Mucosa of stomach (tissue), 1 donor: Measurements from ENCODE around the gene SHF.

Experiments used
- H3K27me3 ChIP-seq: one replicate; pipeline ENCODE4 v1.7.0; 2013; ENCODE audit warnings: mild to moderate bottlenecking, low read length; ENCODE audit not compliant: control insufficient read depth, insufficient read depth
- H3K36me3 ChIP-seq: one replicate; pipeline ENCODE4 v1.7.0; 2013; ENCODE audit warnings: low read length; ENCODE audit not compliant: control insufficient read depth, insufficient read depth
- H3K4me1 ChIP-seq: one replicate; pipeline ENCODE4 v1.7.0; 2013; ENCODE audit warnings: mild to moderate bottlenecking, low read length; ENCODE audit not compliant: control insufficient read depth, insufficient read depth
- H3K4me3 ChIP-seq: one replicate; pipeline ENCODE4 v1.7.0; 2013; ENCODE audit warnings: low read length
- H3K9ac ChIP-seq: one replicate; pipeline ENCODE4 v1.7.0; 2013; ENCODE audit warnings: mild to moderate bottlenecking, low read length, moderate library complexity
- H3K9me3 ChIP-seq: one replicate; pipeline ENCODE4 v1.7.0; 2013; ENCODE audit warnings: mild to moderate bottlenecking, low read length, moderate library complexity; ENCODE audit not compliant: control insufficient read depth
- donor health status: Pancreatic carcinoma.

The SHF gene

DNA sequence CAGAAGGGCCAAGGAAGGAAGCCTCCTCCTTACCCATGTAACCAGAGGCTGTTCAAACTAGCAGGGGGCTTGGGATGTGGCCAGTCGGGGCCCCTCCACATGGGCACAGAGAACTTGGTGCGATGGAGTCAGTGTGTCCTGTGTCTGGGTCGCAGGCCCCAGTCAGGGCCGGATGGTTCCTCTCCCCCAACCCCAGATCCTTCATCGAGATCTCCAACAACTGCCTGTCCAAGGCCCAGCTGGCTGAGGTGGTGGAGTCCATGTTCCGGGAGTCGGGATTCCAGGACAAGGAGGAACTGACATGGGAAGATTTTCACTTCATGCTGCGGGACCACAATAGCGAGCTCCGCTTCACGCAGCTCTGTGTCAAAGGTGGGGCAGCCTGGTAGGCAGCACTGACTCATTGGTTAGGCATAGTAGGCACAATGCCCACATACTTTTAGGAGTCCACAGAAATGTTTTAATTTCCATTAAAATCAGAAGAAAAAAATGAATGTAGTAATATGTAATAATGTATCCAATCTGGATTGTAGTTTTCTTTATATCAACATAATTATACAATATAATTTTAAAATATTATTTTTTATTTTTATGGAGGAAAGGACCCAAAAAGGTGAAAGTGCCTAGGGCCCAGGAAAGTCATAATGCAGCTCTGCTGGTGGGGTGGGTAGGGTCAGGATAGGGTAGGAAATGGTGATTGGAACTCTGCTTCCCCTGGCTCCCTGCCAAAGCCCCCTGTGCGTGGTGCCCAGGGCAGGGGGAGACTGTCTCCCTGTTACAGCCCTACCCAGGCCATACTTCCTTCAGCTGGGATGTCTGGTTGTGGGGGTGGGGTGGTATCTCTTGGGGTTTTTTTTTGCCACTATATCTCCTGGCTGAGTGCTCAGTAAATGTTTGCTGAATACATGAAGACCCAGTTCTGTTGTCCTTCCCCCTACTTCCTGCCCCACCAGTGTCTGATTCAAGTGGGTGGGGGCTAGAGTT lies 39.4 kb downstream of the SHF start:
- no peaks in the 10 kb centered on the region for H3K27me3 ChIP-seq
- H3K4me1 ChIP-seq = peaks cover 11% of the 10 kb centered on the region
- no peaks in the 10 kb centered on the region for H3K36me3 ChIP-seq

DNA sequence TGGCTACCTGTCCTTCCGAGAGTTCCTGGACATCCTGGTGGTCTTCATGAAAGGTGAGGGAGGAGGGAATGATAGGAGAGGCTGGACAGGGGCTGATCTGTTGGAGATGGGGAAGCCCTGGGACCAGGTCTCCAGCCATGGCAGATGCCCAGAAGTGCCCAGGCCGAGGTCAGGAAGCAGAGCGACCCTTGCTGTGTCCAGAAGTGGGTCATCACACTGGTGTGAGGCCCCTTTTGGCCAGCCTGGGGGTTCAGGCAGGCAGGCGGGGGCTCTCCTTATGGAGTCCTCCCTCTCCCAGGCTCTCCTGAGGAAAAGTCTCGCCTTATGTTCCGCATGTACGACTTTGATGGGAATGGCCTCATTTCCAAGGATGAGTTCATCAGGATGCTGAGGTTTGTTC lies 40.2 kb downstream of the SHF start:
- H3K9me3 ChIP-seq = no peaks in the 10 kb centered on the region
- H3K36me3 ChIP-seq = no peaks in the 10 kb centered on the region
- H3K9ac ChIP-seq = no peak overlapping the region
- H3K4me3 ChIP-seq = no peak overlapping the region
- no peaks in the 10 kb centered on the region for H3K27me3 ChIP-seq
- peaks cover 11% of the 10 kb centered on the region for H3K4me1 ChIP-seq

More for the DNA sequence above, 39.4 kb downstream of the SHF start:
- H3K4me3 ChIP-seq = no peak overlapping the region
- H3K9ac ChIP-seq = no peak overlapping the region
- no peaks in the 10 kb centered on the region for H3K9me3 ChIP-seq

DNA sequence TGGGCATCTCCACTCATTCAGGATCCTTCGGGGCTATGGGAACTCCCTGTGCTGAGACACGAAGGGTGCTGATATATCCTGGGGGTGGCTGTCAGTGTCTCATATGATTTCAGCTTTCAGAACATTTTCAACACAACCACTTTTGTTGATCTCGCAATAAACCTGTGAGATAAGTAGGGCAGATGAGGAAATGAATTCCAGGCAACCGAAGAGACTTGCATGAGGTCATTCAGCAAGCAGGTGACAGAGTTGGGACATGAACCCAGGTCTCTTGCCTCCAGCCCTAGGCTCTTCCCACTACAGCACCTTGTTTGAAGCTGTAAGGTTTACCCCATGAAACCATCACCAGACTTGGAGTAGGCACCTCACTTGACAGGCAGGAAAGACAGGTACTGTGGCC lies 41.4 kb downstream of the SHF start:
- H3K9ac ChIP-seq = no peak overlapping the region
- H3K4me3 ChIP-seq = no peak overlapping the region
- peaks cover 11% of the 10 kb centered on the region for H3K4me1 ChIP-seq
- H3K36me3 ChIP-seq = no peaks in the 10 kb centered on the region
- H3K27me3 ChIP-seq = no peaks in the 10 kb centered on the region
- no peaks in the 10 kb centered on the region for H3K9me3 ChIP-seq

DNA sequence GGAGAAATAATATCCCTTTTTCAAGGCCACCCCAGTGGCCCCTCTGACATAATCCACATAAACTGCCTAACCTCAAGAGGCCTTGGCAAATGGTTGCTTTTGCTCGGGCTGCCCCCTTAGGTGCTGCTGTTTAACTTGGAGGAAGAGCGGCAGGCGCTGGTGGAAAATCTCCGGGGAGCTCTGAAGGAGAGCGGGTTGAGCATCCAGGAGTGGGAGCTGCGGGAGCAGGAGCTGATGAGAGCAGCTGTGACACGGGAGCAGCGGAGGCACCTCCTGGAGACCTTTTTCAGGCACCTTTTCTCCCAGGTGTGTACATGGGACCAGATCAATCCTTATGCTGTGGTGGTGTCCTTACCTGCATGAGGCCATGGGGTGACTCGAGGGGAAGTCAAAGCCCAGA lies 43.0 kb downstream of the SHF start:
- Histone ChIP-seq H3K9ac (no peak overlapping the region), H3K27me3 (no peaks in the 10 kb centered on the region), H3K9me3 (no peaks in the 10 kb centered on the region), H3K36me3 (no peaks in the 10 kb centered on the region), H3K4me1 (peaks cover 15% of the 10 kb centered on the region), H3K4me3 (no peak overlapping the region)

DNA sequence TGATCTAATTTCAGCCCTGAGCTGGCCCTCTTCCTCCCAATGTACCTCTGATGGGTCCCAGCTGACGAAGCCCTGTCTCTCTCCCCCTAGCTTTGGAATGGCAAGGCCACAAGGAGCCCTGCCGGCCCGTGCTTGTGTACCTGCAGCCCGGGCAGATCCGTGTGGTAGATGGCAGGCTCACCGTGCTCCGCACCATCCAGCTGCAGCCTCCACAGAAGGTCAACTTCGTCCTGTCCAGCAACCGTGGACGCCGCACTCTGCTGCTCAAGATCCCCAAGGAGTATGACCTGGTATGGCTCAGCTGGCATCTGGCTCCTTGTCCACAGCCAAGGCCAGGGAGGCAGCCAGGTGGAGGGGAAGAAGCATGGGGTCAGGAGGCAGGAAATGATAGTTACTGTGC lies 43.8 kb downstream of the SHF start:
- Histone ChIP-seq H3K27me3 (no peaks in the 10 kb centered on the region), H3K9ac (no peak overlapping the region), H3K9me3 (no peaks in the 10 kb centered on the region), H3K36me3 (no peaks in the 10 kb centered on the region), H3K4me1 (peaks cover 23% of the 10 kb centered on the region), H3K4me3 (no peak overlapping the region)

DNA sequence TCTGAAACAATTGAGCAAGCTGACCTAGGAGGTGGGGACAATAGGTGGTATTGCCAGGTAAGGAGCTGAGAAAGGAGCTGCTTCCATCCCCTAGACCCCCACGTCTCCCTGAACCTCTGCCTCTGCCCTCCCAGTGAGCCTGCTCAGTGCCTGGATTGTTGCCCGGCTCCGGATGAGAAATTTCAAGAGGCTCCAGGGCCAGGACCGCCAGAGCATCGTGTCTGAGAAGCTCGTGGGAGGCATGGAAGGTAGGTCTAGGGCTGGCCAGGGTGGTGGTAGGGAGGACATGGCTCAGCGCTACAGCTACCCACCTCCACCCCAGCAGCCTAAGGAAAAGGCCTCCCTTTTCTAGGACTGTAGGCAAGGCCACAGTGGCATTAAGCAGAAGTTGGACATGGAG lies 44.7 kb downstream of the SHF start:
- Histone ChIP-seq H3K9ac (no peak overlapping the region), H3K27me3 (no peaks in the 10 kb centered on the region), H3K4me3 (no peak overlapping the region), H3K9me3 (no peaks in the 10 kb centered on the region), H3K4me1 (peaks cover 19% of the 10 kb centered on the region), H3K36me3 (no peaks in the 10 kb centered on the region)

DNA sequence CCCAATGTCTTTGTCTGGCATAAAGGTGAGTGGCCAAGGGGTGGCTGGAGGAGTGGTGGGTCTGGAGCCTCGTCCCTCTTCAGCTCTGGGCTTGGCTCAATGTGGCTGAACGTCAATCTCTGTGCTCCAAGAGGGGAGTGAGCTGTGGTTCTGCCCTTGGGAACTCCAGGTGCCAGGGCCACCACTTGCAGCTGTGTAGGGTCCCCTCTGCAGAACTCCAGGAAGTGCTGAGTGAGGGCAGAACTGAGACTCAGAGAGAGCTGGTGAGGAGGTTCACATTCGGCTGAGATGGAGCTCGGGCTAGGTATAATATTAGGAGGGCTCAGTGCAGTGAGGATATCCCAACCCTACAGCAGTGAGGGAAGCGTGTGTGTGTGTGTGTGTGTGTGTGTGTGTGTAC lies 46.4 kb downstream of the SHF start:
- Histone ChIP-seq H3K9me3 (no peaks in the 10 kb centered on the region), H3K9ac (no peak overlapping the region), H3K4me1 (peaks cover 16% of the 10 kb centered on the region), H3K27me3 (peaks cover 3% of the 10 kb centered on the region), H3K36me3 (no peaks in the 10 kb centered on the region), H3K4me3 (no peak overlapping the region)

DNA sequence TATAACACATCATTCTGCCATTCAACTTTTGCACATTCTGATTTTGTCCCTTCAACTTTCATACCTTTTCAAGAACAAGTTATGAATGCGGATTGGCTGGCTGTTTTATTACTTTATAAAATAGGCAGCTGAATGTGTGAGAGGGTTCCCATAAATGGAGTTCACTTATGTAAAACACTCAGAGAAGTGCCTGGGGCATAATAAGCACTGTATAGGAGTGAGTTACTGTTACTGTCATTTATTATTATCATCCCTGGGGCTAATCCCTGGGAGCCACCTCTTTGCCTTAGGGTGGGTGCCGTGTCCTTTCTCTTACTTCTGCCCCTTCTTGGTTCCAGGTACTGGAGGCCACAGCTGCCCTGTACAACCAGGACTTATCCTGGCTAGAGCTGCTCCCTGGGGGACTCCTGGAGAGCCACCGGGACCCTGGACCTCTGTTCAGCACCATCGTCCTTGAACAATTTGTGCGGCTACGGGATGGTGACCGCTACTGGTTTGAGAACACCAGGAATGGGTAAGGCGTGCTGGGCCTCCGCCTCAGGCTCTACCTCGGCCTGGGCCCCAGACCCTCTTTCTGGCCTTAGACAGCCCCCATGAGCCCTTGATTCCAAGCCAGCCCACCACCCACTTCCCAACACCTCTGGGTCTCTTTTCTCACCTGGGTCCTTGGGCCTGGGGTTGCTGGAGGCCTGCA lies 47.1 kb downstream of the SHF start:
- Histone ChIP-seq H3K27me3 (peaks cover 9% of the 10 kb centered on the region), H3K4me3 (no peak overlapping the region), H3K4me1 (peaks cover 12% of the 10 kb centered on the region), H3K36me3 (no peaks in the 10 kb centered on the region), H3K9ac (no peak overlapping the region), H3K9me3 (no peaks in the 10 kb centered on the region)

DNA sequence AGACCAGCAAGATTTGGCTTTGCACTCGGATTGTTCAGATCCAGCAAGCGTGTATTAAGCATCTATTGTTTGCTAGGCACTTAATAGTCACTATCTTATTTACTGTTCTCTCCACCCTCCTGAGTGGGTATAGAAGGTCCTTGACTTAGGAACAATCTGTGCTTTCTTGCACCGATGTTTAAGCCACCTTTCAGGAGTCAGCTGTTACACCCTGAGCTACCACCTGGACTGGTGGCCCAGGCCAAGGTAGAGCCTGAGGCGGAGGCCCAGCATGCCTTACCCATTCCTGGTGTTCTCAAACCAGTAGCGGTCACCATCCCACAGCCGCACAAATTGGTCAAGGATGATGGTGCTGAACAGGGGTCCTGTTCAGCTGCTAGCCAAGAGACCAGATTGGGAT lies 48.0 kb downstream of the SHF start:
- Histone ChIP-seq H3K4me1 (peaks cover 15% of the 10 kb centered on the region), H3K36me3 (no peaks in the 10 kb centered on the region), H3K9ac (no peak overlapping the region), H3K27me3 (peaks cover 16% of the 10 kb centered on the region), H3K4me3 (no peak overlapping the region), H3K9me3 (no peaks in the 10 kb centered on the region)

DNA sequence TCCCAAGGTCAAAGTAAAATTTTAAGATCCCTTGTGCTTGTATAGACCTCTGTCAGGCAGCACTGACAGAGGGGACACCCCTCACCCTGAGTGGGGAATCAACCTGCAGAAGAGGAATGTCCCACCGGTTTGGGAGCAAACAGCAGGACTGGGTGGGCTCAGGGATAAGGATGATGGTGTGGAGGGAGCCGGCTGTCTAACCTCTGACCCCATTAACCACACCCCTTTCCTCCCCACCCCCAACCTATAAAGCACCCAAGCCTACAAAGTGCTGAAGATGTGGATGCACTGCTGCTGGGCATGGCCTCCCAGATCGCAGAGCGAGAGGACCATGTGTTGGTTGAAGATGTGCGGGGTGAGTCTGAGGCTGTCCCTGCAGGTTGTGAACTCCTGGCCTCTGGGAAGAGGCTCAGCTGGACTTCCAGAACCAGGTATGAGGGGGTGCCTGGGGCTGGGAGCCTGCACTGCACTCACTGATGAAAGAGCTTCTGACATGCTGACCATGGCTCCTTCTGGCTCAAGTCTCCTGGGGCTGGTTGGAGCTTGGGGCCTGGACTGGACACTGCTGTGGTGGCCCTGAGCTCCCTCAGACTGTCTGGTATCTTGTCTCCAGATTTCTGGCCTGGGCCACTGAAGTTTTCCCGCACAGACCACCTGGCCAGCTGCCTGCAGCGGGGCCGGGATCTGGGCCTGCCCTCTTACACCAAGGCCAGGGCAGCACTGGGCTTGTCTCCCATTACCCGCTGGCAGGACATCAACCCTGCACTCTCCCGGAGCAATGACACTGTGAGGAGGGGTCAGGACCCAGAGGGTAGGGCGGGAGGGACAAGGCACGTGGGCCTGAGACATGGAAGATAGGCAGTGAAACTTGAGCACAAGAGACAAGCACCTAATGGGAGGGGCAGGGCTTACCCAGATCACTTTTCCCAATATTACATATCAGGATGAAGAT lies 48.7 kb downstream of the SHF start:
- Histone ChIP-seq H3K9ac (no peak overlapping the region), H3K4me1 (peaks cover 21% of the 10 kb centered on the region), H3K36me3 (no peaks in the 10 kb centered on the region), H3K27me3 (peaks cover 23% of the 10 kb centered on the region), H3K4me3 (no peak overlapping the region), H3K9me3 (no peaks in the 10 kb centered on the region)

DNA sequence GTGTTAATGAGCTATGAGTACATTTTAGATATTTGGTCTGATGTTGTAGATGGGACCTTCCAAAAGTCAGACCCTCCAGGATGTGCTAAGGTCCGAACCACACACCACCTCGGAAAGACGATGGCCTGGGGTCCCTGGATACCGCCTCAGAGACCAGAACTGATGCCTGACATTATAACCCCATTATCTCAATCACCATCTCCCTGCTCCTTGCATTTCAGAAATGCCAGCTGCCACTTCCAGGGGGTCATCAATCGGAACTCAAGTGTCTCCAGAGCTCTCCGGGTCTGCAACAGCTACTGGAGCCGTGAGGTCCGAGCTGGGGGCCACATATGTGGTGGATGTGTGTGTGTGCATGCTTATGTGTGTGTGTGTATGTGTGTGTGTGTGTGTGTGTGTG lies 50.1 kb downstream of the SHF start:
- H3K27me3 ChIP-seq = peaks cover 33% of the 10 kb centered on the region
- no peak overlapping the region for H3K4me3 ChIP-seq
- no peak overlapping the region for H3K9ac ChIP-seq
- H3K9me3 ChIP-seq = no peaks in the 10 kb centered on the region
- no peaks in the 10 kb centered on the region for H3K36me3 ChIP-seq
- peaks cover 21% of the 10 kb centered on the region for H3K4me1 ChIP-seq
